Mucosa of descending colon (tissue), 3 donors: ENCODE results near the gene PSPC1. TPM values are rescaled to one million over a fixed set of nuclear protein-coding genes. Genes with fewer than 3 reads are reported as not detected.
"Not testable (repeated sequence)": the region's sequence is repeated elsewhere in the genome, so short reads cannot be mapped to it uniquely, and the experiment has no call there.

Experiments
- ATAC-seq: fragments of 200-7000 bp; cut with Tn5 transposase; one replicate; pipeline ENCODE4 v1.9.1; 2020; ENCODE audit warnings: mild to moderate bottlenecking, moderate library complexity
- DNase-seq, 3 donors: peaks; one replicate each; pipeline ENCODE4 v3.0.0-alpha.2; 2020
- H3K36me3 ChIP-seq: fragments of 200-600 bp; one replicate; pipeline ENCODE4 v1.8.0; 2021; ENCODE audit warnings: low read depth, mild to moderate bottlenecking
- H3K4me1 ChIP-seq: fragments of 200-600 bp; one replicate; pipeline ENCODE4 v1.8.0; 2021; ENCODE audit warnings: low read depth, mild to moderate bottlenecking
- H3K4me3 ChIP-seq: fragments of 200-600 bp; one replicate; pipeline ENCODE4 v1.8.0; 2021; ENCODE audit warnings: mild to moderate bottlenecking
- H3K9me3 ChIP-seq: fragments of 200-600 bp; one replicate; pipeline ENCODE4 v1.8.0; 2021; ENCODE audit warnings: mild to moderate bottlenecking
- CTCF ChIP-seq: fragments of 200-600 bp; IDR thresholded peaks from one replicate; pipeline ENCODE4 v1.8.0; 2022; ENCODE audit warnings: antibody characterized with exemption, mild to moderate bottlenecking
- intact Hi-C, 2 donors: fragments of 100-400 bp; cut with DNase I in 1 of 2; cut with micrococcal nuclease in 1 of 2; formaldehyde crosslinking; loops; one replicate each; pipeline versions ENCODE4 v1.11.0 to v1.11.1; 2022; cut with DNase I, micrococcal nuclease
- long read RNA-seq, 2 donors: library from polyadenylated mRNA; unstranded; transcript quantifications; one replicate each; pipeline ENCODE4 v2.0.0, GENCODE V29; 2019 to 2021
- total RNA-seq, 3 donors: library from RNA; stranded (reverse); fragmentation: NEBNext Ultra II Directional in 2 of 3; extraction: Animal tissue kit (Norgen Biotek cat#: 25700) in 2 of 3; gene quantifications; one replicate each; pipeline versions ENCODE4 v1.2.1 to v1.2.4, GENCODE V29; 2021 to 2023
- donor health status: DM: no; HTN: no; CAD: no; lungs with moderate emphysema.
- donor health status: DM: no; HTN: no; CAD: no.
- donor health status: DM: no; HTN: yes; CAD: no.

The PSPC1 gene
- 10 to 100 TPM; 40.1 to 47.9 (median 42.9) TPM for total RNA-seq
- long read RNA-seq, donor 1, transcript PSPC1-201 (9 exons, 2,407 nt): major isoform, 30 of 55 reads
- long read RNA-seq, donor 1, transcript PSPC1-204 (8 exons, 1,709 nt): minor isoform, 14 of 55 reads
- long read RNA-seq, donor 1, partial matches to known transcripts: 2 of 55 reads
- long read RNA-seq, donor 1, other reads (novel, unspliced or antisense): 6 of 55 reads
- long read RNA-seq, donor 2, transcript PSPC1-201 (9 exons, 2,407 nt): major isoform, 19 of 38 reads
- long read RNA-seq, donor 2, partial matches to known transcripts: 14 of 38 reads
- long read RNA-seq, donor 2, other reads (novel, unspliced or antisense): 3 of 38 reads

GRCh38 chr13:19782727-19783682, at the start of gene PSPC1:
Gene PSPC1, minus strand, starts transcription at chr13:19782945. Its CDS starts 188 bp downstream, at chr13:19782757.
- ATAC-seq (peak; percentile 97), DNase-seq (peak; percentile 93 to 97 (median 96))
- Histone ChIP-seq H3K4me1 (peaks cover 11% of the 10 kb centered on the region), H3K4me3 (peak within 1 kb of the TSS; percentile 96)
- intact Hi-C loops, H3K36me3 ChIP-seq, H3K9me3 ChIP-seq: not testable (repeated sequence)

GRCh38 chr13:19822673-19823072, 39.9 kb upstream of the PSPC1 start:
- Histone ChIP-seq H3K4me1 (no peaks in the 10 kb centered on the region), H3K36me3 (no peaks in the 10 kb centered on the region), H3K4me3 (no peak overlapping the region), H3K9me3 (no peaks in the 10 kb centered on the region)
- no peak for TF ChIP-seq CTCF
- DNase-seq (no peak), ATAC-seq (no peak)
- intact Hi-C loops: no loop called here

- no peak for TF ChIP-seq CTCF
Observed at GRCh38 chr13:19818223-19818842, 35.6 kb upstream of the PSPC1 start.

GRCh38 chr13:19817510-19818158, 34.9 kb upstream of the PSPC1 start:
- DNase-seq (no peak), ATAC-seq (no peak)
- Histone ChIP-seq H3K36me3 (no peaks in the 10 kb centered on the region), H3K4me3 (no peak overlapping the region), H3K4me1 (no peaks in the 10 kb centered on the region), H3K9me3 (no peaks in the 10 kb centered on the region)
- no peak for TF ChIP-seq CTCF
- intact Hi-C loops: no loop called here

More at GRCh38 chr13:19818223-19818842, 35.6 kb upstream of the PSPC1 start:
- ATAC-seq (peak; percentile 54), DNase-seq (peak; percentile 37 to 52 (median 41))
- no peaks in the 10 kb centered on the region for H3K4me1 ChIP-seq
- H3K36me3 ChIP-seq: no peaks in the 10 kb centered on the region
- intact Hi-C loops: no loop called here
- no peak overlapping the region for H3K4me3 ChIP-seq
- H3K9me3 ChIP-seq: no peaks in the 10 kb centered on the region

GRCh38 chr13:19817106-19817505, 34.4 kb upstream of the PSPC1 start:
- DNase-seq (no peak), ATAC-seq (no peak)
- intact Hi-C loops: no loop called here
- H3K9me3 ChIP-seq: no peaks in the 10 kb centered on the region
- no peaks in the 10 kb centered on the region for H3K4me1 ChIP-seq
- no peaks in the 10 kb centered on the region for H3K36me3 ChIP-seq
- H3K4me3 ChIP-seq: no peak overlapping the region
- no peak for TF ChIP-seq CTCF

GRCh38 chr13:19815842-19816241, 33.1 kb upstream of the PSPC1 start:
- H3K4me1 ChIP-seq, H3K36me3 ChIP-seq, H3K4me3 ChIP-seq, H3K9me3 ChIP-seq, DNase-seq, intact Hi-C loops, ATAC-seq: not testable (repeated sequence)
